Bronchial epithelial cell (primary cell): ENCODE measurements around the gene CMYA5. TPM values are rescaled to one million over a fixed set of nuclear protein-coding genes. Genes with fewer than 3 reads are reported as not detected.

ENCODE experiments used
- DNase-seq: peaks from one replicate; pipeline ENCODE4 v3.0.0-alpha.2; 2010; ENCODE audit warnings: low read depth
- FAIRE-seq: peaks from 2 replicates; lab custom pipeline; 2011; peaks lifted over from hg19 to GRCh38; lab: Jason Lieb, UNC
- H3K27me3 ChIP-seq: 2 replicates; pipeline ENCODE4 v1.5.1; 2011; ENCODE audit warnings: low read length; ENCODE audit not compliant: control insufficient read depth, insufficient read depth
- H3K36me3 ChIP-seq: 2 replicates; pipeline ENCODE4 v1.5.1; 2011; ENCODE audit warnings: low read length; ENCODE audit not compliant: control insufficient read depth, insufficient read depth
- H3K4me3 ChIP-seq: 2 replicates; pipeline ENCODE4 v1.5.1; 2011; ENCODE audit warnings: mild to moderate bottlenecking, low read depth, low read length, control low read depth
- CTCF ChIP-seq: IDR thresholded peaks from 2 replicates; pipeline ENCODE4 v1.5.1; 2011; ENCODE audit warnings: mild to moderate bottlenecking, moderate library complexity, low read length, control low read depth, inconsistent platforms; ENCODE audit not compliant: insufficient read depth, severe bottlenecking
- total RNA-seq: library from RNA; depleted of rRNA; stranded (reverse); fragments of >200 nt; gene quantifications from 2 replicates; pipeline ENCODE4 v1.2.1, GENCODE V29; 2014

Gene CMYA5
- total RNA-seq, 1 donor from 2014 or later: 0.26 TPM

DNA sequence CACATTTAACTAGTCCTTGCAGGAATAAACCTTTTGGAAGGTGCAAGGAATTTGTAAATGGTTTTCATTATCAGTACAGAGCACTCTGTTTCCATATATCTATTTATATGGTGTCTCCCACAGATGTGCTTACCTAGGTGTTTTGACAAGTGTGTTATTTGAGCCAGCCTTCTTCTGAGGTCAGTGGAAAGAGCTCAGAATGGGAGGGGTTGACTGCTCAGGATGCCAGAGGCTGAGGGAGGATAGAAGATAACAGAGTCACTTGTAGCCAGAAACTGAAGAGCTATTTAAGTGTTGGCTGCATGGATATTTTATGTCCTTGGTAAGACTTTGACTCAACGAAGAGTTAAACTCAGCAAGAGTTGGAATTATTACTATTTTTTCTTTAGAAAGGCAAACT, 5.0 kb downstream of the CMYA5 start:
- FAIRE-seq (no peak), DNase-seq (no peak)
- TF ChIP-seq CTCF: no peak
- Histone ChIP-seq H3K4me3 (no peak overlapping the region), H3K27me3 (no peaks in the 10 kb centered on the region), H3K36me3 (peaks cover 2% of the 10 kb centered on the region)

GRCh38 chr5:79695526-79695925, 5.9 kb downstream of the CMYA5 start:
- no peaks in the 10 kb centered on the region for H3K27me3 ChIP-seq
- FAIRE-seq: no peak
- TF ChIP-seq CTCF: no peak

DNA sequence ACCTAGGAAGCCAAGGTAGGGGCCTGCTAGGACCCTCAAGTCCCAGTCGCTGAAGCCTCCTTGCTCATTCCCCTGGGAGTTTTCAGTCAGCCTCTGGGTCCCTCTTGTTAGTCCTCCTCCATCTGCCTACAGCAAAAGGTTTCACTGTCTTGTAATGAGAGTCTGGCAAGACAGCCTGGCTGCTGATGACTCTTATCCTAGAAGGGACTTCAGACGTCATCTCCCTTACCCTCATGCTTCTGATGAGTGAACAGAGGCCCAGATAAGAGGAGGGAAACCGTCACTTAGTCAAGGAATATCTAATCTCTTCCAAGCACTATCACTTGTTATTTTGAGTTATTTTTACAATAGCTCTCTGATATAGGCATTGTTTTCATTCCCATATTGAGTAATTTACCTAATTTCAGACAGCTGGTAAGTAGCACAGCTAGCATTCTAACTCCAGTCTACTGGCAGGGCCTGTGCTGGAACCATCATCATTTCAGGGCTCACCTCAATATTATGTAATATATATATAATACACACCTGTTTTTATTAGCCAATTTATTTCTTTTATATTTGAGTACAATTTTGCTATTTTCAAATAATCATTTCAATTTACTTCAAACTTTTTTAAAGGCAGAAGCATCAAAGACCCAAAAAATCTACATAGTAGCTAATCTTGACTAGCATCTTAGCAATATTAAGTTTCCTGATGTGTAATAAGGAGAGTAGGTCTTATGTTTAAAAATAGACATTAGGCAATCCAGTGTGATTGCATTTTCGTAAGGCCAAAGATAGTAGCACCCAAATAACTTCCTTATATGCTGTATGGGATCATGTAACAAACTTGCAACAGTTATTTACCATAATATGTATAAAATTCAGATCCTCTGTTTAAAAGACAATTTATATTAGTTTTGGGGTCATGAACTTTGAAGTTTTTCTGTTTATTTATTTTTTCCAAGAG, 7.9 kb downstream of the CMYA5 start:
- Histone ChIP-seq H3K36me3 (peaks cover 2% of the 10 kb centered on the region), H3K27me3 (no peaks in the 10 kb centered on the region), H3K4me3 (no peak overlapping the region)
- FAIRE-seq: no peak
- no peak for TF ChIP-seq CTCF
- DNase-seq: peak; percentile 46

More at GRCh38 chr5:79695526-79695925, 5.9 kb downstream of the CMYA5 start:
- H3K4me3 ChIP-seq: no peak overlapping the region
- peaks cover 2% of the 10 kb centered on the region for H3K36me3 ChIP-seq
- no peak for DNase-seq

- DNase-seq (no peak), FAIRE-seq (no peak)
These were observed 10.2 kb downstream of the CMYA5 start for GRCh38 chr5:79699763-79700400.

GRCh38 chr5:79702606-79703380, 13.2 kb downstream of the CMYA5 start:
- Histone ChIP-seq H3K36me3 (peaks cover 2% of the 10 kb centered on the region), H3K4me3 (no peak overlapping the region), H3K27me3 (no peaks in the 10 kb centered on the region)
- DNase-seq (no peak), FAIRE-seq (no peak)
- TF ChIP-seq CTCF: peak; percentile 50

More at GRCh38 chr5:79699763-79700400, 10.2 kb downstream of the CMYA5 start:
- Histone ChIP-seq H3K36me3 (peaks cover 2% of the 10 kb centered on the region), H3K27me3 (no peaks in the 10 kb centered on the region), H3K4me3 (no peak overlapping the region)
- no peak for TF ChIP-seq CTCF
